ENCODE measurements around the gene C18orf63.

C18orf63 gene

DNA sequence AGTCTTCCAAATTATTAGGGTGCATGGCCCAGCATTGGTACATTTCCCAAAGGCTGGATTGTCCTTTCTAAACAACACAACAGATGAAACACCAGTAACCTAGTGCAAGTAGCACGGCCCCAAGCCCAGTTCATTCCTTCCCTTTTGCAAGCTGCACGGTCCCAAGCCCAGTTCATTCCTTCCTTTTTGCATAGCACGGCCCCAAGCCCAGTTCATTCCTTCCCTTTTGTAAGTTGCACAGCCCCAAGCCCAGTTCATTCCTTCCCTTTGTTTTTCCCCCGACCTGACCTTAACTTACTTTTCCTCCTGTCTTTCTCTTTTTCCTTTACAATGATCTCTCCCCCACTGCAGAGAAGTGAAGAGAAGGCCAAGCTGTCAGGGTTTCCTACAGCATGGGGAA is 60.9 kb downstream of the C18orf63 start:
- DNase-seq (ENCODE audit: low read depth in 3 of 3), result no peak

GRCh38 chr18:74377776-74378175 is 62.1 kb downstream of the C18orf63 start:
- DNase-seq (ENCODE audit: low read depth in 3 of 3), result no peak

- no peak for DNase-seq (ENCODE audit: low read depth in 3 of 3)
Observed at GRCh38 chr18:74378179-74378682, 62.6 kb downstream of the C18orf63 start.

DNA sequence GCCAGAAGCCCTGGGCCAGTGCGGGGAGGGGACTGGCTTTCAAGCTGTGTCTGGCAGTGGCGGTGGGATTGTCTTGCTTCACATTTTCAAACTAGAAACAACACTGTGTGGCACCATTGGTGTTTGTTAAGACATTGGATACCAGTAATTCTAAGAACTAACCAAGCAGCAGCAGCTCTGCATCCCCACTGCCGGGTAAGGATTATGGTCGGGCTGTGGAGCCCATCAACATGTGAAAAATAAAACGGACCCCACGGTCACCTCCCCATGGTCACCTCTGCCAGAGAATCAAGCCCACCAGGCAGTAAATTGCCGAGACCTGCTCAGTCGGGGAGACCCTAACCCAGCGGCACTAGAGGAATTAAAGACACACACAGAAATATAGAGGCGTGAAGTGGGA is 65.3 kb downstream of the C18orf63 start:
- no peak for DNase-seq (ENCODE audit: low read depth in 3 of 3)

DNA sequence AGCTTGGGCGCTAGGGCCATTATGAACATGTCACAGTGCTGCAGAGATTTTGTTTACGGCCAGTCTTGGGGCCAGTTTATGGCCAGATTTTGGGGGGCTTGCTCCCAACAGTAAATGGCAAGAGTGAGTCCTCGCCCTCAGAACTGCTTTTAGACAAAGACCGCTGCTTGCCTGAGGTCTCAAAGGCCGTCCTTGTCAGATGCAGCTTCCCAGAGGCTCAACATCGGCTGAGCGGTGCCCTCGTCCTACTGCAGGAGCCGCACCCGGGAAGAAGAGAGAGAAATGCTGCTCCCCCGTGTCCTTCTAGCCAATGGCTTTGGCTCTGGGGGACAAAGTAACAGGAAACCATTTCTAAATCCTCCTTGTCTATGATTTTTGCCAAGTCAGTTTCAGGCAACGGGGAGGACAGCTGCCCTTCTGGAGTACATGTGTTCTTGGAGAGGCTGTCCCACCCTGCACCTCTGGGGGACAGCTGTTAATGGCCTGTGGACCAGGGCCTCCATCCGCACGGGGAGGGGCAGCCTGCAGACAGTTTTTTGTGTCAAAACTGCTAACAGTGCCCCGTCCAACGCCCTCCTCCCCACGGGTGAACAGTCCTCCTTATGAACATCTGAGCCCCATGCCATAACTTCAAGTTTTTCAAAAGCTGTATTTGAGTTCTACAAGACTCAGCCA is 66.1 kb downstream of the C18orf63 start:
- no peak for DNase-seq (ENCODE audit: low read depth in 3 of 3)

- no peak for DNase-seq (ENCODE audit: low read depth in 3 of 3)
Observed at GRCh38 chr18:74382481-74383017, 66.9 kb downstream of the C18orf63 start.

GRCh38 chr18:74387383-74387782 is 71.7 kb downstream of the C18orf63 start:
- DNase-seq (ENCODE audit: low read depth in 3 of 3), result no peak

DNA sequence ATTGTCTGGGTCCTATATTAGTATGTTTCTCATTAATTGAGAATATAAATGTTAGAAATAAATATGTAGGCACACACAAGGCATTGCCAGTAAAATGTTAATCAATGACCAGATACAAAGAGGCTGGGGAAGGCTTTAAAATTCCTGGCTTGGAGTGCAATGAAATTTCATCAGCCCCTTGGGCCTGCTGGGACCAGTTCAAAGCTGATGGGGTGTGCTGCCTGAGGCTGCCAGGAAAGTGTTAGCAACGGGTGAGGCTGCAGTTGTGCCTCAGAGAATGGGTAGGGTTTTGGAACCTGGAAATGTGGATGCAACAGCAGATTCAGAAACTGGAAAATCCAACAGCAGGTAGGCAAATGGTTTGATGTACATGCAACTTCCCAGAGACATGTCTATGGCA is 72.6 kb downstream of the C18orf63 start:
- no peak for DNase-seq (ENCODE audit: low read depth in 3 of 3)

DNA sequence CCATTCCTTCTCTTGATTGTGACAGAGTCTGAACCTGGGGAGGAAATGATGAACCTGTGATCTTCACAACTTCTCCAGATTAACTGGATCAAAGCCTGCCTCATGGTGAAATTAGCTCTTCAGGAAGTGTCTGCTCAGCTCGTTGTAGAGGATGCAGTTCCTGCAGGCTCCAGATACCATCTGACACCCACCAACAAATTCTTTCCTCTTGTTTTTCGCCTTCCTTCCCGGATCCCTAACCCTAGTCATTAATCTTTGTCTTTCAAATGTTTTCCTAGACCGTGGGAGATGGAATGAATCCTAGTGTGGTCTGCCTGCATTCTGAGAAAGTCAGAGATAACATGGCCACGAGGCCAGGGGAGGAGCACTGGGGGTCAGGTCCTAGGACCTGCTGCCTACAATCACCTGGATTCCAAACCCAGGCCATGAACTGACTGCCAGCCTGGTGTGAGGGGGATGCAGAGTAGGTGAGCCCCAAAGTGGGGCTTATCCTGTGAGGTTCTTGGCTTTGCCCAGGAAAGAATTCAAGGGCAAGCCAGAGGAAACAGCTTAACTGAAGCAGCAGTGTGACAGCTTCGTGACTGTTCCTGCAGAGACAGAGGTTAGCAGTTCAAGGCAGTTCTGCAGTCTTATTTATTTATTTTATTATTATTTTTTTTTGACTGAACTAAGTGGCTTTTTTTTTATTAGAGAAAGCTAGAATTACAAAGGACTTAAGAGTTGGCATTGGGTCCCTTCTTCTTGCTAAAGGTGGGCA is 73.7 kb downstream of the C18orf63 start:
- no peak for DNase-seq (ENCODE audit: low read depth in 3 of 3)

GRCh38 chr18:74389991-74390390 is 74.4 kb downstream of the C18orf63 start:
- no peak for DNase-seq (ENCODE audit: low read depth in 3 of 3)

DNA sequence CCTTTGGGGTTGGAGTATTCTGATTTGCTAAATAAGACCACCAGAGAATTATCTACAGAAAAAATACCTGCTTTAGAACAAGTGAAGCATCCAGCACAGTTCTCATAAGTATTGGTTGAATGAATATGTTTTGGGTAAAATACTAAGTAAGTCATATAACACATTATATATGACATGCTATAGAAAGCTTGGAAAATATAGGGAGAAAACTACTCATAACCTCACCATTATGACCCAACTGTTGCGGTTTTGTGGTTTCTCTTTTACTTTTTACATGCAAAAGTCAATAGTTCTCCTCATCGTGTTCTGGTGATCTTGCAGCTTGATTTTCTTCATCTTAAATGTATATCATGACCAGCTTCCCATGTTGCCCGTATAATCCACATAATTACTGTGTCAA is 75.3 kb downstream of the C18orf63 start:
- DNase-seq (ENCODE audit: low read depth in 3 of 3), result no peak

DNA sequence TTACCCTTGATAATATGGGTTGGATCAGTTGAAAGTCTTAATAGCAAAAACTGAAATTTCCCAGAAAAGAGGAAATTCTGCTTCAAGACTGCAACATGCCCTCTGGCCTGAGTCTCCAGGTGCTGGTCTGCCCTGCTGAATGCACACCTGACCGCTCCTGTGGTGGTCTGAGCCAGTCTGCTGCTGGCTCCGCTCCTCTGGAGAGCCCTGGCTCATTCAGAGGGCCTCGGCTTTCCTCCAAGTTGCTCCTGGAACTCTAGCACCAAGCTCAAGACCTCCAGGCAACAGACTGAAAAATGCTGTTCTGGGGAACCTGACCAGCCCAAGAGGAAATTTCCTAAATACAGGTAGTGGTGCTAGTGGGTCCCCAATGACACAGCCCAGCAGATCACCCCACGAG is 76.7 kb downstream of the C18orf63 start:
- no peak for DNase-seq (ENCODE audit: low read depth in 3 of 3)

DNA sequence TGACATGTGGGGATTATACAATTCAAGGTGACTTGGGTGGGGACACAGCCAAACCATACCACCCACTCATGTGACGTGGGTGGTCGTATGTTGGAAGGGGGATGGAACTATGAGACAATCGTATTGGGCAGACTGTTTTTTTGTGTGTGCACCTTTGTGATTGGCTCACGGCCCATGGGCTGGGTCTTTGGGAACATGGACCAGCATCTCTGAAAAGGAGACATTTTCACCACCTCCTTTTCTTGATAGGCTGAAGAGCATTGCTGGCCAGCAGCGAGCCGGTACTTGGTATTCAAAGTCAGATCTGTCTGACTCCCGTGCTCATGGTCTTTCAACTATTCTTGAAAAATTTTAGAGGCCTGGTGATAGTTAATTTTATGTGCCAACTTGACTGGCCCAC is 79.4 kb downstream of the C18orf63 start:
- no peak for DNase-seq (ENCODE audit: low read depth in 3 of 3)

DNA sequence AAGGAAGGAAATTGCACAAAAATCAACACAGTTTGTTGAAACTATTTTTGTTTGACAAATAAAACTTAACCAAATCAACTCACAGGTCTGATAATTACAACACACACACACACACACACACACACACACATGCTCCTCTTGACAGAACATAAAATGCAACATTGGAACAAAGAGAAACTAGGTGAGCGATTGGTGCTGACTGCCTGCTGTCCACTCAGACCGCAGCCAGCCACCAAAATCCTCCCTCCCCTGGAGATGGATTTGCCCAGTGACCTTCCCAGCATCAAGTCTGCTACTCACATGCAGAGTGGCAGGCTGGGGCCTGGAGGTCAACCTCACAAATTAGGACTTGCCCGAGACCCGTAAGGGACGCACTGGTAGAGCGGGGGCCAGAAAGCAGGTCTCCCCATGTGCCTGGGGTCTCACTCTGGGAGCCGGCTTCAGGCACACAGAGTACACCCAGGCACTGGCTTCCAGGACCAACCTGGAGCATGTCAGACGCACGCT is 80.1 kb downstream of the C18orf63 start:
- no peak for DNase-seq (ENCODE audit: low read depth in 3 of 3)

GRCh38 chr18:74396171-74397169 is 80.8 kb downstream of the C18orf63 start:
- no peak for DNase-seq (ENCODE audit: low read depth in 3 of 3)

DNA sequence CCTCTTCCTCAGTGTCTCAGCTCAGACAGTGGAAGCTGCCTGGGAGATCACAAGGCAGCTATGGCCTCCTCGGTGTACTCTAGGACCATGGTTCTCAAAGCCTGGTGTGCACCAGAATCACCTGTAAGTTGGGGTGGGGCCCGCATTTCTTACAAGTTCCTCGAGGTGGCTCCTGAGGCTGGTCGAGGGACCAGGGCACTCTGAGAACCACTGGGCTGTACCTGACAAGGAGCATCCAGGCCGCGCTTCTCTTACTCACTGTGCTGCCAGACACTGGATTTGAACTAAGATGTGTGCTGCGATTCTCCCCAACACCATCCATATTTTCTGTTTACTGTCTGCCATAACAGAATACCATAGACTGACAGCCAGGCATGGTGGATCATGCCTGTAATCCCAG is 81.9 kb downstream of the C18orf63 start:
- DNase-seq (ENCODE audit: low read depth in 3 of 3), result no peak

DNA sequence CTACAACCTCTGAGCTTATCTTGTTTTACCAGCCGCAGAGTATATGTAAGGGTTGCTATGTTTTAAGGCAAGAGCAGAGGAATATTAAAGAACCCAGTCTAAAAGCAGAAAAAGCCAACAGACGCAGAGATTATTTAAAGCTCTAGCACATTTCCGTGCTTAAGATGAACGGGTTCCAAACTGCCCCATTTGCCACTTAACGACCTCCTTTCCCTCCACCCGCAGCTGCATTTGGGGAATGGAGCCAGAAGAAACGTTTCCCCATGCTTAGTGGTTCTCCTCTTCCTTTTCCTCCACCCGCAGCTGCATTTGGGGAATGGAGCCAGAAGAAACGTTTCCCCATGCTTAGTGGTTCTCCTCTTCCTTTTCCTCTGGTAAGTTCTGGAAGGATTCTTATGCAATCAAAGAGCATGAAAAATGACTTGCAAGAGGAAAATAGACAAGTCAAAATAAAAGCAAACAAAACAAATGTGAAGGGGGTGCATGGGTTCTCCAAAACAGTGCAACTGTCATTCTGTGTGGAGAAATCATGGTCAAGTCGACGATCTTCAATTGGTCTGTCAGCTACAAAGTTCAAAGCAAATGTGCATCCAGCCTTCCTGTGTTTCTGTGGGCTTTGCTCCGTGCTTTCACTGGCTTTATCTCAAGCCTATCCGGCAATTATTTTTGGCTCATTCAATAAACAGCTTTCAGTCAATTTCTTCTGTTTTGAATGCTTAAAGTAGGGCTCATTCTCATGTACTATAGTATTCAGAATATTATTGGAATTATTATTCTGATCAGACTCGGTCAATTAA is 83.7 kb downstream of the C18orf63 start:
- DNase-seq (ENCODE audit: low read depth in 3 of 3), result no peak

GRCh38 chr18:74400813-74401212 is 85.2 kb downstream of the C18orf63 start:
- DNase-seq (ENCODE audit: low read depth in 3 of 3), result no peak

DNA sequence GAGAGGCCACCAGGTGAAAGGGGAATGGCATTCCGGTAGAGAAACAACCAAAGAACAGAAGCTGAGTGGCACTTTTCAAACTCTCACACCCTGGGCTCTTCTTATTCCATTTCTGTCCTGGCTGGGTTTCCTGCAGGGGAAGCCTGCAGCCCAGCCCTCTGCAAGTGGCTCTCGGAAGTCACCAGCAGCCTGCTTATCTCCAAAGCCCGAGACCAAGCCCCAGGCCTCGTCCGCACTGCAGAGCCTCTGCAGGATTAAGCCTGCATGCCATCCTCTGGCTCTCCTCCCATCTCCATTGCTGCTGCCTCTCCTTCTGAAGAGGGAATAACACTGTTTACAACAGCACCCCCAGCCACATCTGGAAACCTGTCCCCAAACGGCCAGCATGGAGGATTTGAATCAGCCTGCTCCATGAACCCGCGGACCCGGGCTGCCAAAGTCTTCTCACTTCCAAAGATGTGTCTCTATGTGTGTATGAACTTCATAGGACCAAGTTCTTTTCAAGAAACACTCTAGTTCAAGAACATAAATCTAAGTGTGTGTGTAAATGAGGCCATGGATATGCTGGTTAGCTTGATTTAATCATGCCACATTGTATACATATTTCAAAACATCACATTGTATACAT is 87.3 kb downstream of the C18orf63 start:
- DNase-seq (ENCODE audit: low read depth in 3 of 3), result no peak

DNA sequence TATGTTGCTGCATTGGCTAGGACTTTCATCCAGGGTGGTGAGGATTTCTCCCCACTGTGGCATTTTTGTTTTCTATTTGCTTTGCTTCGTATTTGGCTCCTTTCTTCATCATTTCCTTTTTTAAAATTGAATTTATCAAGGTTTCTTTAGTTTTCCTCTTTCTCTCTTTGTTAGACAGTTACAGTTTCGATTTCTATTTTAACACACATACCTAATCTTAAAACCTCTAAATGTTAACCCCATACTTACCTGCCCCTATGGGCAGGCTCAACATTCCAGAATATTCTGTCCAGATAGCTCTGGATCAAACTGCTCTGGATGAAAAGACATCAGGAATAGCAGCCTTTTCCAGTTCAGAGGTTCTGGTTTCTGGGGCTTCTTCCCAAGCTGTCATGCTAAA is 92.2 kb downstream of the C18orf63 start:
- no peak for DNase-seq (ENCODE audit: low read depth in 3 of 3)

Data from stimulated activated CD4-positive, alpha-beta T cell treated with anti-CD3 and anti-CD28 coated beads, TNF-alpha, amount 100 ng/mL, for 4 hours (primary cell).